Measurements from ENCODE around the gene HPD.

GRCh38 chr12:121820056-121820455 lies 38.6 kb downstream of the HPD start:
- TF ChIP-seq CTCF (IDR thresholded peaks at IDR 0.05) (no peak), POLR2A (IDR thresholded peaks at IDR 0.05) (no peak)

Measured in adrenal gland (tissue), 5 donors.